Measurements from ENCODE around the gene PLTP. TPM values are rescaled to one million over a fixed set of nuclear protein-coding genes. Genes with fewer than 3 reads are reported as not detected.

The PLTP gene
- total RNA-seq, 1 experiment from 2014 or later: 62.5 TPM

GRCh38 chr20:45867136-45867818 is 44.7 kb downstream of the PLTP start:
- no peak overlapping the region for H2BK5ac ChIP-seq (ENCODE audit: insufficient read length, low read length)
- no peak overlapping the region for H3K27ac Mint-ChIP-seq

More at GRCh38 chr20:45867136-45867818, 44.7 kb downstream of the PLTP start:
- H2AFZ ChIP-seq (ENCODE audit: low read length): no peak overlapping the region
- H4K5ac ChIP-seq (ENCODE audit: insufficient read length, low read depth, low read length): no peak overlapping the region
- no peak overlapping the region for H2BK15ac ChIP-seq (ENCODE audit: low read depth, low read length)
- Mint-ChIP-seq H3K36me3 (ENCODE audit: insufficient read depth in 1 of 3, low read depth in 3 of 3) (peaks cover 0 to 4% (median 0%) of the 10 kb centered on the region in 3 experiments; a peak in 1 of 7 replicates), H3K4me3 (no peak overlapping the region), H3K27me3 (ENCODE audit: low read depth) (no peaks in the 10 kb centered on the region), H3K9me3 (no peaks in the 10 kb centered on the region), H3K4me1 (no peaks in the 10 kb centered on the region)
- no peak overlapping the region for H2BK120ac ChIP-seq (ENCODE audit: low read depth, low read length, poor library complexity, severe bottlenecking)
- no peak overlapping the region for H3K4ac ChIP-seq (ENCODE audit: low read depth, low read length)
- H3K56ac ChIP-seq (ENCODE audit: insufficient read length, low read depth, low read length): no peak overlapping the region
- no peak overlapping the region for H3K18ac ChIP-seq (ENCODE audit: insufficient read length, low read depth, low read length)
- H3K9me3 ChIP-seq (ENCODE audit: control insufficient read depth, low read depth, low read length): no peaks in the 10 kb centered on the region
- DNase-seq: no peak
- H3K79me2 ChIP-seq (ENCODE audit: insufficient read depth, low read length): no peaks in the 10 kb centered on the region
- no peak overlapping the region for H2AK5ac ChIP-seq (ENCODE audit: insufficient read length, low read length)
- no peak overlapping the region for H4K91ac ChIP-seq (ENCODE audit: insufficient read length, low read depth, low read length)
- H3K4me1 ChIP-seq (ENCODE audit: insufficient read depth, low read length): no peaks in the 10 kb centered on the region
- no peak overlapping the region for H3K14ac ChIP-seq (ENCODE audit: insufficient read depth, low read length)
- H4K20me1 ChIP-seq (ENCODE audit: control insufficient read depth, insufficient read depth, insufficient read length): no peaks in the 10 kb centered on the region
- H2BK20ac ChIP-seq (ENCODE audit: low read depth, low read length, poor library complexity, severe bottlenecking): no peak overlapping the region
- no peaks in the 10 kb centered on the region for H3K79me1 ChIP-seq (ENCODE audit: insufficient read depth, low read depth, low read length, poor library complexity, severe bottlenecking)
- H3K23ac ChIP-seq (ENCODE audit: insufficient read length, low read depth, low read length): no peak overlapping the region
- no peaks in the 10 kb centered on the region for H3K23me2 ChIP-seq (ENCODE audit: insufficient read length, low read depth, low read length, poor library complexity, severe bottlenecking)
- H3K27ac ChIP-seq (ENCODE audit: insufficient read length, low read depth, low read length): no peak overlapping the region
- WGBS (ENCODE audit: extremely low coverage, insufficient read length, low lambda C conversion rate): no CpG with 5 or more reads among the region's 6 CpGs
- no peaks in the 10 kb centered on the region for H3K27me3 ChIP-seq (ENCODE audit: insufficient read depth, low read length)
- no peak overlapping the region for H3K9ac ChIP-seq (ENCODE audit: extremely low read depth, insufficient read length, low read length)
- no peak overlapping the region for H4K8ac ChIP-seq (replicated peaks; ENCODE audit: insufficient read length, low read depth, low read length)
- no peak overlapping the region for H2BK12ac ChIP-seq (ENCODE audit: insufficient read length, low read depth, low read length)
- no peak overlapping the region for H3K4me2 ChIP-seq (ENCODE audit: insufficient read depth, insufficient read length, low read length)
- no peak overlapping the region for H3T11ph ChIP-seq (ENCODE audit: low read length)
- TF ChIP-seq CTCF (conservative IDR thresholded peaks at IDR 0.05): no peak
